Heart right ventricle (tissue), 16 donors: Measurements from ENCODE around the gene RPP25L. TPM values are rescaled to one million over a fixed set of nuclear protein-coding genes. Genes with fewer than 3 reads are reported as not detected.

Source experiments
- ATAC-seq, 8 donors: fragments of 200-7000 bp; cut with Tn5 transposase; one replicate each; pipeline ENCODE4 v1.9.1; 2020; ENCODE audit warnings: mild to moderate bottlenecking in 8 of 8, moderate library complexity in 8 of 8, moderate number of reproducible peaks in 1 of 8
- DNase-seq, 2 donors: peaks; one replicate each; pipeline ENCODE4 v3.0.0-alpha.2; 2020
- H3K27ac ChIP-seq, 10 donors: fragments of 200-600 bp; sonication (generic) in 2 of 10; one replicate each; pipeline versions ENCODE4 v1.5.0 to v1.8.0; 2020 to 2022; ENCODE audit warnings: mild to moderate bottlenecking in 3 of 10
- H3K27me3 ChIP-seq, 7 donors: fragments of 200-600 bp; one replicate each; pipeline ENCODE4 v1.8.0; 2021 to 2022; ENCODE audit warnings: mild to moderate bottlenecking in 2 of 7
- H3K36me3 ChIP-seq, 9 donors: fragments of 200-600 bp; sonication (generic) in 1 of 9; one replicate each; pipeline versions ENCODE4 v1.5.0 to v1.8.0; 2020 to 2022; ENCODE audit warnings: mild to moderate bottlenecking in 2 of 9
- H3K4me1 ChIP-seq, 9 donors: fragments of 200-600 bp; sonication (generic) in 1 of 9; one replicate each; pipeline versions ENCODE4 v1.5.0 to v1.8.0; 2020 to 2022; ENCODE audit warnings: mild to moderate bottlenecking in 4 of 9
- H3K4me3 ChIP-seq, 10 donors: fragments of 200-600 bp; sonication (generic) in 2 of 10; one replicate each; pipeline versions ENCODE4 v1.5.0 to v1.8.0; 2020 to 2022; ENCODE audit warnings: mild to moderate bottlenecking in 7 of 10, moderate library complexity in 2 of 10
- H3K9me3 ChIP-seq, 11 donors: fragments of 200-600 bp in 10 of 11; sonication (generic) in 2 of 11; one replicate each; pipeline versions ENCODE4 v1.5.0 to v1.8.0; 2013 to 2022; ENCODE audit warnings: mild to moderate bottlenecking in 2 of 11, control low read depth in 1 of 11, moderate library complexity in 1 of 11
- CTCF ChIP-seq, 9 donors: fragments of 200-600 bp; sonication (generic) in 2 of 9; IDR thresholded peaks; one replicate each; pipeline versions ENCODE4 v1.5.0 to v1.8.0; 2021 to 2022; ENCODE audit warnings: antibody characterized with exemption in 9 of 9, mild to moderate bottlenecking in 5 of 9, moderate library complexity in 1 of 9
- WGBS, 2 donors: extraction: QIAGEN DNeasy Blood & Tissue Kit; methylation state at CpG; one replicate each; pipeline ENCODE4 v1.1.7; 2013; ENCODE audit warnings: inconsistent platforms in 1 of 2; 5-methylcytosine and 5-hydroxymethylcytosine counted together
- intact Hi-C, 10 donors: fragments of 100-400 bp; cut with DNase I; formaldehyde crosslinking; loops; one replicate each; pipeline versions ENCODE4 v1.11.1 to v1.14.2; 2022
- polyA plus RNA-seq, 2 donors: library from polyadenylated mRNA; stranded (reverse); fragments of 200-250 nt; gene quantifications; one replicate each; pipeline ENCODE4 v1.2.3, GENCODE V29; 2013
- total RNA-seq, 10 donors: library from RNA; stranded (reverse); fragmentation: NEBNext Ultra II Directional in 3 of 10; extraction: Animal tissue kit (Norgen Biotek cat#: 25700) in 3 of 10; gene quantifications; one replicate each; pipeline versions ENCODE4 v1.2.1 to v1.2.4, GENCODE V29; 2021 to 2023
- donor health status: Arrhythmogenic right ventricular cardiomyopathy.
- donor health status: ischemic (EF 13 %, LVEDD 7.1; RV severe dilation, severe dysfunction).
- donor health status: healthy with polysubstance abuse.
- donor health status: DM: no; HTN: yes; CAD: no.
- donor health status: DM: no; HTN: no; CAD: no.
- donor health status: ischemic (EF 25% LVEDD 6.9; RV normal size, moderate dysfunction).
- donor health status: ischemic (EF 25% LVEDD 5.7; RV mildly dilated, moderate dysfunction).
- donor health status: healthy.
- donor health status: DM: yes; HTN: yes; CAD: no.
- donor health status: Ischemic cardiomyopathy.
- donor health status: ischemic (EF 35%, LVEDD 5.7; RV mildly dilated, moderate dysfunction).
- donor health status: nonischemic (EF 11% LVEDD 7.7; RV severe dilation, severe dysfunction).
- donor health status: DM: yes; HTN: yes; CAD: no.
- donor health status: PGD.
- donor health status: ischemic (EF 29% LVEDD 5.4; RV normal size, mild dysfunction).
- donor health status: nonischemic (EF 23%, LVEDD 6.1; RV moderate dilation, normal function).

RPP25L gene
- total and polyA plus RNA-seq, 12 donors, result 29.2 to 51.0 (median 39.2) TPM

- H3K27me3 ChIP-seq, result peaks cover 37 to 81% (median 71%) of the 10 kb centered on the region in 7 donors
- no peak overlapping the region for H3K27ac ChIP-seq
- H3K4me1 ChIP-seq, result peaks cover 4 to 31% (median 18%) of the 10 kb centered on the region in 9 donors
- DNase-seq, result no peak
- 37 to 40% methylated on average over 20 of the region's 20 CpGs for WGBS, 2 donors
- peak overlapping the region in 7 of 10 donors; percentile 37 to 59 (median 48) for H3K4me3 ChIP-seq
- no peaks in the 10 kb centered on the region for H3K36me3 ChIP-seq
- intact Hi-C loops, result no loop called here
- H3K9me3 ChIP-seq, result no peaks in the 10 kb centered on the region
- no peak for ATAC-seq
- TF ChIP-seq CTCF (IDR thresholded peaks at IDR 0.05), result no peak
Measured at GRCh38 chr9:34627716-34628655, 16.1 kb upstream of the RPP25L start.

- DNase-seq (no peak), ATAC-seq (no peak)
- no peaks in the 10 kb centered on the region for H3K36me3 ChIP-seq
- WGBS, 2 donors, result 53 to 72% methylated on average over 3 of the region's 3 CpGs
- no peaks in the 10 kb centered on the region for H3K9me3 ChIP-seq
- no peak for TF ChIP-seq CTCF (IDR thresholded peaks at IDR 0.05)
- intact Hi-C loops, result no loop called here
- H3K4me1 ChIP-seq, result peaks cover 4 to 38% (median 24%) of the 10 kb centered on the region in 9 donors
- H3K4me3 ChIP-seq, result no peak overlapping the region
- peaks cover 37 to 92% (median 85%) of the 10 kb centered on the region in 7 donors for H3K27me3 ChIP-seq
- no peak overlapping the region for H3K27ac ChIP-seq
Measured at GRCh38 chr9:34625186-34625486, 13.2 kb upstream of the RPP25L start.

- Histone ChIP-seq H3K27me3 (peaks cover 37 to 87% (median 80%) of the 10 kb centered on the region in 7 donors), H3K9me3 (no peaks in the 10 kb centered on the region), H3K4me1 (peaks cover 4 to 40% (median 27%) of the 10 kb centered on the region in 9 donors), H3K36me3 (no peaks in the 10 kb centered on the region), H3K4me3 (peak overlapping the region in 2 of 10 donors; percentile 6 to 18), H3K27ac (no peak overlapping the region)
- no peak for ATAC-seq
- TF ChIP-seq CTCF (IDR thresholded peaks at IDR 0.05), result no peak
- intact Hi-C loops, result no loop called here
- DNase-seq, result no peak
- 11 to 14% methylated on average over 39 of the region's 39 CpGs for WGBS, 2 donors
Measured at GRCh38 chr9:34624475-34625185, 12.7 kb upstream of the RPP25L start.

GRCh38 chr9:34623374-34624235 lies 11.7 kb upstream of the RPP25L start:
- Histone ChIP-seq H3K4me1 (peaks cover 3 to 41% (median 34%) of the 10 kb centered on the region in 9 donors), H3K27me3 (peaks cover 37 to 77% (median 70%) of the 10 kb centered on the region in 7 donors), H3K4me3 (no peak overlapping the region), H3K36me3 (peaks cover 0 to 2% (median under 1%) of the 10 kb centered on the region in 9 donors), H3K27ac (no peak overlapping the region), H3K9me3 (no peaks in the 10 kb centered on the region)
- intact Hi-C loops, result no loop called here
- DNase-seq (no peak), ATAC-seq (no peak)
- no peak for TF ChIP-seq CTCF (IDR thresholded peaks at IDR 0.05)
- WGBS, 2 donors, result 9 to 11% methylated on average over 63 of the region's 63 CpGs
